K562 (cell line): ENCODE data around the gene CTSV.

Source experiments
- E2F6 ChIP-seq, 2 experiments: IDR thresholded peaks; 2 replicates each; pipeline ENCODE4 v1.6.1; 2011; ENCODE audit warnings: borderline replicate concordance in 1 of 2, control low read depth in 1 of 2, low read depth in 1 of 2, low read length in 1 of 2, mild to moderate bottlenecking in 1 of 2, mixed read lengths in 1 of 2, moderate library complexity in 1 of 2; ENCODE audit not compliant: insufficient read depth in 1 of 2, insufficient read length in 1 of 2, poor library complexity in 1 of 2, severe bottlenecking in 1 of 2; ENCODE audit errors: extremely low read depth in 1 of 2
- EZH2 ChIP-seq: IDR thresholded peaks from 2 replicates; pipeline ENCODE4 v1.6.1; 2012; ENCODE audit warnings: low read depth, mild to moderate bottlenecking, inconsistent platforms, low read length, borderline replicate concordance
- HOXB6 ChIP-seq: fragments of 250-450 bp; sonication (Bioruptor Pico); IDR thresholded peaks from 2 replicates; pipeline ENCODE4 v1.5.1; 2022; ENCODE audit warnings: mild to moderate bottlenecking, borderline replicate concordance
- LARP7 ChIP-seq: fragments of 450-650 bp; IDR thresholded peaks from 2 replicates; pipeline ENCODE4 v1.6.1; 2016
- POLR2A ChIP-seq: fragments of 450-650 bp; conservative IDR thresholded peaks from 2 replicates; pipeline ENCODE4 v1.6.1; 2016
- SIN3A ChIP-seq, 2 experiments: fragments of 150-350 bp in 1 of 2; IDR thresholded peaks; 2 replicates each; pipeline ENCODE4 v1.6.1; 2011 to 2016; ENCODE audit warnings: borderline replicate concordance in 2 of 2, low read depth in 2 of 2, low read length in 2 of 2, mild to moderate bottlenecking in 2 of 2, moderate library complexity in 2 of 2; ENCODE audit not compliant: control insufficient read depth in 1 of 2
- SP1 ChIP-seq: sonication (generic); formaldehyde crosslinking; IDR thresholded peaks from 2 replicates; pipeline ENCODE4 v1.8.1; 2022; ENCODE audit warnings: mild to moderate bottlenecking, missing genetic modification reagents
- SPI1 ChIP-seq: IDR thresholded peaks from 2 replicates; pipeline ENCODE4 v1.6.1; 2011; ENCODE audit warnings: low read depth, low read length, control low read depth, borderline replicate concordance
- SREBF2 ChIP-seq: sonication (generic); formaldehyde crosslinking; IDR thresholded peaks from 2 replicates; pipeline ENCODE4 v1.4.0; 2020; ENCODE audit warnings: mild to moderate bottlenecking, missing genetic modification reagents
- TCF7 ChIP-seq: sonication (generic); IDR thresholded peaks from 2 replicates; pipeline ENCODE4 v1.6.1; 2016; ENCODE audit warnings: antibody characterized with exemption, borderline replicate concordance
- ZNF282 ChIP-seq: sonication (generic); formaldehyde crosslinking; IDR thresholded peaks from 2 replicates; pipeline ENCODE4 v1.8.1; 2023; ENCODE audit warnings: missing genetic modification reagents
- TF ChIP-seq, protein P1 (sequence below): fragments of 250-450 bp; sonication (Bioruptor Pico); IDR thresholded peaks from 2 replicates; pipeline ENCODE4 v1.5.0; 2021; ENCODE audit warnings: mild to moderate bottlenecking, moderate library complexity
- TF ChIP-seq, protein P2 (sequence below), 3 experiments: IDR thresholded peaks in 2 of 3; conservative IDR thresholded peaks in 1 of 3; 2 replicates each; pipeline ENCODE4 v1.5.1; 2011 to 2012; ENCODE audit warnings: low read length in 3 of 3, mild to moderate bottlenecking in 3 of 3, control low read depth in 2 of 3, improper control_type of control experiment in 1 of 3, inconsistent platforms in 1 of 3, low read depth in 1 of 3, mixed read lengths in 1 of 3, moderate library complexity in 1 of 3; ENCODE audit not compliant: insufficient read depth in 2 of 3
- TF ChIP-seq, protein P3 (sequence below), 2 experiments: fragments of 450-650 bp; formaldehyde crosslinking in 1 of 2; IDR thresholded peaks; 2 replicates each; pipeline versions ENCODE4 v1.4.0 to v1.6.1; 2014 to 2020; ENCODE audit warnings: mild to moderate bottlenecking in 2 of 2, borderline replicate concordance in 1 of 2, low read depth in 1 of 2

- TF ChIP-seq, protein P1, sequence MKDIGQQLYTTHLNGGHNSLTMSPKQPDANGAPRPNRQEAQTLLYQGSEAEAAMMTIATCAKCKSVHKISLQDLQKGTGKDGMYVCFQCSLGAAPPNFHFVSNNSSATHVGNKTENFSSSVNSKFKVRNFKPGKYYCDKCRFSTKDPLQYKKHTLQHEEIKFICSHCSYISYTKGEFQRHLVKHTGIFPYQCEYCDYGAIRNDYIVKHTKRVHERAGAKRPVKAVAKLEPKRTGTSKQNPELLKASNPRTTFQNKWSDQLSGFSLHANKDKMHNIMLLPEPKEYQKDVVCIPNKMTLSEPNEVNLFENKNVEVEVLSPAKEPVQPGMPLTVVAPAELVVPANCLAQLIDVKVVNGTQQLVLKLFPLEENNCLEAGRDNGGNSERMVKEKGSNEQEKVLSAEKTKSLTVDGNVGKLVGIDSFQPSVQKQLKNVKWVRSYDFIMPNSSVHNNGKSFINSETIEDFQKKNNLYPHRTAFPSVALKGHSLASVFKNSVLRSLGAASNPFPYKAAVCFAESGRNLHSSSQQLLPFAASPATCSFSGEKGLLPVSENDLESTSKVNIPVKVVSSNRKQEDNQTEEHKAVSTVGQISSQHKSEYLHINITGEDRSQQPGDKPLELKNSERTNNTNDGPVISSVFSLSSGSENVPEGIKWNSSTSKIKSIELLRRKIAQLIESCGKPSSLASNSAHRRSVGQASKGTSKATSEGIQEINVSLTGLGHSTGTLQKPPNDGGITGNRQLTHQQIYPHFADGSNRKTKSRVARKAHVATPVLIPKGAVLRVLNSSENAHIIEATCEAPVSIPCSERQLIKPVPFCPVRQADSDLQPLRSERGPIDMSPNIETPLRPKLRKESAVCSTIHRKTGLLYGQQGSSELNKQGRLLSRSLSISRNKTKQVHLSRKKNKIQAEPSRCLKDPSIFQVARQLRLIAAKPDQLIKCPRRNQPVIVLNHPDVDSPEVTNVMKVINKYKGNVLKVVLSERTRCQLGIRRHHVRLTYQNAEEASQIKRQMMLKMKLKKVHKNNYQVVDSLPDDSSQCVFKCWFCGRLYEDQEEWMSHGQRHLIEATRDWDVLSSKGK (CRISPR knock-in tag): no peak
- TF ChIP-seq, protein P2, sequence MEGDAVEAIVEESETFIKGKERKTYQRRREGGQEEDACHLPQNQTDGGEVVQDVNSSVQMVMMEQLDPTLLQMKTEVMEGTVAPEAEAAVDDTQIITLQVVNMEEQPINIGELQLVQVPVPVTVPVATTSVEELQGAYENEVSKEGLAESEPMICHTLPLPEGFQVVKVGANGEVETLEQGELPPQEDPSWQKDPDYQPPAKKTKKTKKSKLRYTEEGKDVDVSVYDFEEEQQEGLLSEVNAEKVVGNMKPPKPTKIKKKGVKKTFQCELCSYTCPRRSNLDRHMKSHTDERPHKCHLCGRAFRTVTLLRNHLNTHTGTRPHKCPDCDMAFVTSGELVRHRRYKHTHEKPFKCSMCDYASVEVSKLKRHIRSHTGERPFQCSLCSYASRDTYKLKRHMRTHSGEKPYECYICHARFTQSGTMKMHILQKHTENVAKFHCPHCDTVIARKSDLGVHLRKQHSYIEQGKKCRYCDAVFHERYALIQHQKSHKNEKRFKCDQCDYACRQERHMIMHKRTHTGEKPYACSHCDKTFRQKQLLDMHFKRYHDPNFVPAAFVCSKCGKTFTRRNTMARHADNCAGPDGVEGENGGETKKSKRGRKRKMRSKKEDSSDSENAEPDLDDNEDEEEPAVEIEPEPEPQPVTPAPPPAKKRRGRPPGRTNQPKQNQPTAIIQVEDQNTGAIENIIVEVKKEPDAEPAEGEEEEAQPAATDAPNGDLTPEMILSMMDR (IDR thresholded peaks at IDR 0.05 in 2 of 3, conservative IDR thresholded peaks at IDR 0.05 in 1 of 3; ENCODE audit: insufficient read depth in 2 of 3, low read depth in 1 of 3, low read length in 3 of 3): no peak
- TF ChIP-seq, protein P3, sequence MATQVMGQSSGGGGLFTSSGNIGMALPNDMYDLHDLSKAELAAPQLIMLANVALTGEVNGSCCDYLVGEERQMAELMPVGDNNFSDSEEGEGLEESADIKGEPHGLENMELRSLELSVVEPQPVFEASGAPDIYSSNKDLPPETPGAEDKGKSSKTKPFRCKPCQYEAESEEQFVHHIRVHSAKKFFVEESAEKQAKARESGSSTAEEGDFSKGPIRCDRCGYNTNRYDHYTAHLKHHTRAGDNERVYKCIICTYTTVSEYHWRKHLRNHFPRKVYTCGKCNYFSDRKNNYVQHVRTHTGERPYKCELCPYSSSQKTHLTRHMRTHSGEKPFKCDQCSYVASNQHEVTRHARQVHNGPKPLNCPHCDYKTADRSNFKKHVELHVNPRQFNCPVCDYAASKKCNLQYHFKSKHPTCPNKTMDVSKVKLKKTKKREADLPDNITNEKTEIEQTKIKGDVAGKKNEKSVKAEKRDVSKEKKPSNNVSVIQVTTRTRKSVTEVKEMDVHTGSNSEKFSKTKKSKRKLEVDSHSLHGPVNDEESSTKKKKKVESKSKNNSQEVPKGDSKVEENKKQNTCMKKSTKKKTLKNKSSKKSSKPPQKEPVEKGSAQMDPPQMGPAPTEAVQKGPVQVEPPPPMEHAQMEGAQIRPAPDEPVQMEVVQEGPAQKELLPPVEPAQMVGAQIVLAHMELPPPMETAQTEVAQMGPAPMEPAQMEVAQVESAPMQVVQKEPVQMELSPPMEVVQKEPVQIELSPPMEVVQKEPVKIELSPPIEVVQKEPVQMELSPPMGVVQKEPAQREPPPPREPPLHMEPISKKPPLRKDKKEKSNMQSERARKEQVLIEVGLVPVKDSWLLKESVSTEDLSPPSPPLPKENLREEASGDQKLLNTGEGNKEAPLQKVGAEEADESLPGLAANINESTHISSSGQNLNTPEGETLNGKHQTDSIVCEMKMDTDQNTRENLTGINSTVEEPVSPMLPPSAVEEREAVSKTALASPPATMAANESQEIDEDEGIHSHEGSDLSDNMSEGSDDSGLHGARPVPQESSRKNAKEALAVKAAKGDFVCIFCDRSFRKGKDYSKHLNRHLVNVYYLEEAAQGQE (IDR thresholded peaks at IDR 0.05; ENCODE audit: borderline replicate concordance): no peak
- TF ChIP-seq, protein P3 (CRISPR knock-in tag; IDR thresholded peaks at IDR 0.05; ENCODE audit: low read depth): no peak
- TF ChIP-seq SREBF2: no peak
- TF ChIP-seq POLR2A: no peak
- TF ChIP-seq SIN3A (IDR thresholded peaks at IDR 0.05; ENCODE audit: borderline replicate concordance in 2 of 2, control insufficient read depth in 1 of 2, low read depth in 2 of 2, low read length in 2 of 2): no peak
- TF ChIP-seq ZNF282 (CRISPR knock-in tag): no peak
- no peak for TF ChIP-seq E2F6 (IDR thresholded peaks at IDR 0.05; ENCODE audit: borderline replicate concordance in 1 of 2, extremely low read depth in 1 of 2, insufficient read depth in 1 of 2, insufficient read length in 1 of 2, low read depth in 1 of 2, low read length in 1 of 2, poor library complexity in 1 of 2, severe bottlenecking in 1 of 2)
- TF ChIP-seq SP1 (CRISPR knock-in tag): no peak
- TF ChIP-seq EZH2: no peak
- TF ChIP-seq TCF7: no peak
- no peak for TF ChIP-seq LARP7
- TF ChIP-seq HOXB6 (CRISPR knock-in tag): no peak
- no peak for TF ChIP-seq SPI1
These were observed 39.4 kb upstream of the CTSV start for GRCh38 chr9:97078362-97078761.
